ENCODE results near the gene CCDC196.

CCDC196 gene, protein sequence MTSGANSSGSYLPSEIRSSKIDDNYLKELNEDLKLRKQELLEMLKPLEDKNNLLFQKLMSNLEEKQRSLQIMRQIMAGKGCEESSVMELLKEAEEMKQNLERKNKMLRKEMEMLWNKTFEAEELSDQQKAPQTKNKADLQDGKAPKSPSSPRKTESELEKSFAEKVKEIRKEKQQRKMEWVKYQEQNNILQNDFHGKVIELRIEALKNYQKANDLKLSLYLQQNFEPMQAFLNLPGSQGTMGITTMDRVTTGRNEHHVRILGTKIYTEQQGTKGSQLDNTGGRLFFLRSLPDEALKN

DNA sequence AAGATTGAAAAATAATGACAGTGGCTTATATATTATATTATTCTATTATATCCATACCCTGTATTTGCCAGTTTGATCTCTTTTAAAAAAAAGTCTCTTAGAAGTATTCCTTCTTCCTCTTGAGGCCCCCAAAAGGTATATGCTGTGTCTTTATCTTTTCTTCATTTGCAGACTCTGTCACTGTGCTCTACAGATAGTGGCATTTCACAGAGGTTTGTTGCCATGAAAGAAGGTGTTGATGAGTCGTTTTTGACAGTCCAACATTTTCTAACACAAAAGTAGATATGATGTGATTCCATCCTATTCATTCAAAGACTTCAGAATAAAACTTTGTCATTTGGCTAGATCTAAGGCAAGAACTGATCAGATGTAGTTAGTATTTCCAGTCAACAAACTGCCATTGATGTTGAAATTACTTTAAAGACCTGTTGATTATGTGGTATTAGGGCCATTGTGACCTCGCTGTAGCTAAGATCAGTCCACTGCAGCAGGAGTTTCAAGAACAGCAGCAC, at the start of gene CCDC196:
CCDC196 (plus strand) TSS at position 462 of the 512 bp plus-strand sequence. CDS start 132 bp downstream, outside the sequence.
- DNase-seq (ENCODE audit: low spot score): no peak

DNA sequence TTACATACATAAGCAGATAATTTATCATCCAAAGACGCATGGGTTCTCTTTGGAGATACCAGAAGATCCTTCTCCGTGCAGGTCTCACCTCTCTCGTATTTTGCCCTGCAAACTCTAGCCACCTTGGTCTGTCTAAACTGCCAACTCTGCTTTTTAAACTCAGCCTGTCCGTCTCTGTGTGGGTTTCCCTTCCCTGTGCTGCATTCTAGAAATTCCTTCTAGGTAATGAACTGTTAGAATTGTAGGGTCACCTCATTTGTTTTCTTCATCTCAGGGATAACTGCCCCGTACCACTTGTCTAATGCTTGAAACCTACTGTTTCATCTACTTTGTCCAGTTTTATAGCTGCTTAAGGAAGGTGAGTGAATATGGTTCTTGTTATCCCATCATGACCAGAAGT, 45.4 kb upstream of the CCDC196 start:
- no peak for DNase-seq (ENCODE audit: low spot score)

GRCh38 chr14:66442953-66443571, 43.1 kb upstream of the CCDC196 start:
- no peak for DNase-seq (ENCODE audit: low spot score)

- DNase-seq (ENCODE audit: low spot score): no peak
Observed at GRCh38 chr14:66443785-66444184, 42.4 kb upstream of the CCDC196 start.

- no peak for DNase-seq (ENCODE audit: low spot score)
Observed at GRCh38 chr14:66444271-66444927, 41.8 kb upstream of the CCDC196 start.

- no peak for DNase-seq (ENCODE audit: low spot score)
Observed at GRCh38 chr14:66445936-66446335, 40.2 kb upstream of the CCDC196 start.

GRCh38 chr14:66453469-66453868, 32.7 kb upstream of the CCDC196 start:
- DNase-seq (ENCODE audit: low spot score): no peak

GRCh38 chr14:66459603-66460002, 26.6 kb upstream of the CCDC196 start:
- DNase-seq (ENCODE audit: low spot score): no peak

DNA sequence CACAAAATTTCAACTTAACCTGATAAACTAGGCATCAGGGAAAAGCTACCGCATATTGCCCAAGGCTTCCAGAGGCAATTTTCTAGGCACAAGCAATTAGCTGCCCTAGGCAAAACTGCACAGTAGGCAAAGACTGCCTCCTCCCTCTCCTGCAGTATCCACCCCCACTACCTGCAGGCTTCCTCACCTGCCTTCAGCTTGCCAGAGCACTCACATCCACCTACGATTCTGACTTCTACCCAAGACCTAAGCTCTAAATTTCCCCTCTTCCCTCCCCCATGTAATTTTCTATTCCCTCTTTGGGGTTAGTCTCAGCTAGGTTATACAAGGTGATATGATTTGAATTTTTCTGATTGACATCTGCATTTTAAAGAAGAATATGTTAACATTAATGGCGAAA, 21.9 kb upstream of the CCDC196 start:
- no peak for DNase-seq (ENCODE audit: low spot score)

GRCh38 chr14:66468778-66469367, 17.3 kb upstream of the CCDC196 start:
- no peak for DNase-seq (ENCODE audit: low spot score)

DNA sequence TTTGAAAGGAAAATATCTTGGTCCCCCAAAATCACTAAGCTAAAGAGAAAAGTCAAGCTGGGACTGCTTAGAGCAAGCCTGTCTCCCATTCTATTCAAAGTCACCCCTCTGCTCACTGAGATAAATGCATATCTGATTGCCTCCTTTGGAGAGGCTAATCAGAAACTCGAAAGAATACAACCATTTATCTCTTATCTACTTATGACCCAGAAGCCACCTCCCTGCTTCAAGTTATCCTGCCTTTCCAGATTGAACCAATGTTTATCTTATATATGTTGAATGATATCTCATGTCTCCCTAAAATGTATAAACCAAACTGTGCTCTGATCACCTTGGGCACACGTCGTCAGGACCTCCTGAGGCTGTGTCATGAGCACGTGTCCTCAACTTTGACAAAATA, 14.6 kb upstream of the CCDC196 start:
- no peak for DNase-seq (ENCODE audit: low spot score)

GRCh38 chr14:66472251-66472650, 13.9 kb upstream of the CCDC196 start:
- DNase-seq (ENCODE audit: low spot score): no peak

- no peak for DNase-seq (ENCODE audit: low spot score)
Observed at GRCh38 chr14:66473223-66473622, 12.9 kb upstream of the CCDC196 start.

GRCh38 chr14:66476964-66477363, 9.2 kb upstream of the CCDC196 start:
- DNase-seq (ENCODE audit: low spot score): no peak

DNA sequence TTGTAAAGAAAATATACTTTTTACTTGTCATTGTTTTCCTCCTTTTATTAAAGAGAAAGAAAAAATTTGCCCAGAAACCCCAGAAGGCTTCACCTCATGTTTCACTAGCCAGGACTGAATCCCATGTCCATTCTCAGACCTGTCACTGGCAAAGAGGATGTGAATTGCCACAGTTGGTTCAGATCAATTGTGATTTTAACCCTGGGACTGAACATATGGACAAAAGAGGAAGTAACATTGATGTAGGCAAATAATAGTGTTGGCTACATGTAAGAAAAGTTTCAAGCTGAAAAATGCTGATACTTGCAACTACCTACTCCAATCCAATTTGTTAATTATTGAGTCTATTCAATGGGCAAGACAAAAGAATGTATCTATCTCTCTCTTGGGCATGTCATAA, 8.6 kb upstream of the CCDC196 start:
- no peak for DNase-seq (ENCODE audit: low spot score)

DNA sequence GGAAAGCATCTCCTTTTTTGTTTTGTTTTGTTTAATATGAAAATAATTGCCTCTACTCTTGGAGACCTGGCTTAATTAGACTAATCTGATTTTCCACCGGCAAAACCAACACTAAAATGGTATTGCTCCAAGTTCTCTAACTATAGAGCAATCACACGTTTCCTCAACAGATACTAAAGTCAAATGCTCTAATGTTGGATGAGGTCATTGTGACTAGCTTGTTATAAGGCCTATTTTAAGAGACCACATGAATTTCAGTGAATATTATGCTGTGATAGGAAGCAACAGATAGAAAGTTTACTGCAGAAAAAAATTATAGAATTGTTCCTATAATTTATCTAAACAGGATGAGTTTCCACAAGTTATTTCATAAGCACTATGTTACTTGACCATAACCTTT, 3.3 kb upstream of the CCDC196 start:
- DNase-seq (ENCODE audit: low spot score): no peak

- no peak for DNase-seq (ENCODE audit: low spot score)
Observed at GRCh38 chr14:66483322-66483721, 2.8 kb upstream of the CCDC196 start.

GRCh38 chr14:66485029-66485428, 1.1 kb upstream of the CCDC196 start:
- DNase-seq (ENCODE audit: low spot score): no peak

GRCh38 chr14:66487164-66487563, 993 bp downstream of the CCDC196 start:
- no peak for DNase-seq (ENCODE audit: low spot score)

GRCh38 chr14:66490143-66491111, 4.3 kb downstream of the CCDC196 start:
- no peak for DNase-seq (ENCODE audit: low spot score)

DNA sequence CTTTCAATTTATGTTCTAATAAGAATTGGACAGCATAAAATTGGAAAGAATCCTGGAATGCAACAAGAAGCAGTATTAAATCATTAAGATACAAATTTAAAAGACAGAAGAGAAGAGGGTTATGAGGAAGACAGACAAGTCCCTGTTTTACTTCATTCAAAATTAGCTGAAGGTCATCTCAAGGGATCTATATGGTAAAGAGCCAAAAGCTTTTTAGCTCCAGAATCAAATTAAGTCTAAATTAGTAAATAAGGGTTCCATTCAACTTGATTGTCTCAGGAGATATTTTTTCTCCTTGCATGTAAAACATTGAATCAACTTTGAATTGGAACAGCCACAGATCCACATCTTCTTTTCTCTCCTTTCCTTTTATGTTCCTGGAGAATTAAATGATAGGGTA, 7.6 kb downstream of the CCDC196 start:
- no peak for DNase-seq (ENCODE audit: low spot score)

Data from COLO829 (cell line).